ENCODE measurements around the gene MTG2.

The MTG2 gene

GRCh38 chr20:62160876-62161275 is 22.0 kb upstream of the MTG2 start:
- H3K36me3 Mint-ChIP-seq (ENCODE audit: insufficient read depth): peaks cover 54% of the 10 kb centered on the region
- no peak overlapping the region for H3K4me3 Mint-ChIP-seq
- H3K27me3 Mint-ChIP-seq: no peaks in the 10 kb centered on the region
- H3K27ac Mint-ChIP-seq: no peak overlapping the region
- H3K4me1 Mint-ChIP-seq (ENCODE audit: low read depth in 2 of 2): peaks cover 6 to 15% of the 10 kb centered on the region in 2 donors
- DNase-seq (no peak), ATAC-seq (replicated peaks) (no peak)
- no peaks in the 10 kb centered on the region for H3K9me3 Mint-ChIP-seq

GRCh38 chr20:62161347-62161746 is 21.5 kb upstream of the MTG2 start:
- Mint-ChIP-seq H3K27ac (no peak overlapping the region), H3K9me3 (no peaks in the 10 kb centered on the region), H3K27me3 (no peaks in the 10 kb centered on the region), H3K4me3 (no peak overlapping the region), H3K4me1 (ENCODE audit: low read depth in 2 of 2) (peaks cover 5 to 10% of the 10 kb centered on the region in 2 donors), H3K36me3 (ENCODE audit: insufficient read depth) (peaks cover 52% of the 10 kb centered on the region)
- DNase-seq: no peak
- ATAC-seq (replicated peaks): no peak

- peaks cover 5 to 10% of the 10 kb centered on the region in 2 donors for H3K4me1 Mint-ChIP-seq (ENCODE audit: low read depth in 2 of 2)
- peaks cover 48% of the 10 kb centered on the region for H3K36me3 Mint-ChIP-seq (ENCODE audit: insufficient read depth)
- no peak overlapping the region for H3K4me3 Mint-ChIP-seq
- H3K9me3 Mint-ChIP-seq: no peaks in the 10 kb centered on the region
- no peaks in the 10 kb centered on the region for H3K27me3 Mint-ChIP-seq
- DNase-seq (no peak), ATAC-seq (replicated peaks) (no peak)
- H3K27ac Mint-ChIP-seq: no peak overlapping the region
These were observed 19.9 kb upstream of the MTG2 start for GRCh38 chr20:62162765-62163484.

- H3K4me1 Mint-ChIP-seq (ENCODE audit: low read depth in 2 of 2): peaks cover 5 to 9% of the 10 kb centered on the region in 2 donors
- no peak overlapping the region for H3K27ac Mint-ChIP-seq
- H3K4me3 Mint-ChIP-seq: no peak overlapping the region
- DNase-seq: no peak
- no peak for ATAC-seq (replicated peaks)
- H3K27me3 Mint-ChIP-seq: no peaks in the 10 kb centered on the region
- no peaks in the 10 kb centered on the region for H3K9me3 Mint-ChIP-seq
- peaks cover 48% of the 10 kb centered on the region for H3K36me3 Mint-ChIP-seq (ENCODE audit: insufficient read depth)
These were observed 19.4 kb upstream of the MTG2 start for GRCh38 chr20:62163485-62163865.

GRCh38 chr20:62163986-62164762 is 18.7 kb upstream of the MTG2 start:
- no peak overlapping the region for H3K4me3 Mint-ChIP-seq
- no peaks in the 10 kb centered on the region for H3K9me3 Mint-ChIP-seq
- DNase-seq (no peak), ATAC-seq (replicated peaks) (no peak)
- H3K36me3 Mint-ChIP-seq (ENCODE audit: insufficient read depth): peaks cover 43% of the 10 kb centered on the region
- H3K27me3 Mint-ChIP-seq: no peaks in the 10 kb centered on the region
- peaks cover 5 to 7% of the 10 kb centered on the region in 2 donors for H3K4me1 Mint-ChIP-seq (ENCODE audit: low read depth in 2 of 2)
- peak overlapping the region in 1 of 2 donors; percentile 10 for H3K27ac Mint-ChIP-seq

- H3K4me3 Mint-ChIP-seq: no peak overlapping the region
- H3K9me3 Mint-ChIP-seq: no peaks in the 10 kb centered on the region
- no peak for ATAC-seq (replicated peaks)
- peaks cover 41% of the 10 kb centered on the region for H3K36me3 Mint-ChIP-seq (ENCODE audit: insufficient read depth)
- no peaks in the 10 kb centered on the region for H3K27me3 Mint-ChIP-seq
- no peak for DNase-seq
- peak overlapping the region in 1 of 2 donors; percentile 26 for H3K27ac Mint-ChIP-seq
- H3K4me1 Mint-ChIP-seq (ENCODE audit: low read depth in 2 of 2): no peaks in the 10 kb centered on the region
These were observed 17.7 kb upstream of the MTG2 start for GRCh38 chr20:62164879-62165761.

GRCh38 chr20:62165762-62166399 is 16.9 kb upstream of the MTG2 start:
- ATAC-seq (replicated peaks) (no peak), DNase-seq (no peak)
- Mint-ChIP-seq H3K36me3 (ENCODE audit: insufficient read depth) (peaks cover 33% of the 10 kb centered on the region), H3K4me3 (no peak overlapping the region), H3K9me3 (no peaks in the 10 kb centered on the region), H3K4me1 (ENCODE audit: low read depth in 2 of 2) (no peaks in the 10 kb centered on the region), H3K27ac (no peak overlapping the region), H3K27me3 (no peaks in the 10 kb centered on the region)

GRCh38 chr20:62167474-62167873 is 15.4 kb upstream of the MTG2 start:
- ATAC-seq (replicated peaks) (no peak), DNase-seq (no peak)
- Mint-ChIP-seq H3K27me3 (no peaks in the 10 kb centered on the region), H3K36me3 (ENCODE audit: insufficient read depth) (peaks cover 30% of the 10 kb centered on the region), H3K4me1 (ENCODE audit: low read depth in 2 of 2) (no peaks in the 10 kb centered on the region), H3K4me3 (no peak overlapping the region), H3K9me3 (no peaks in the 10 kb centered on the region), H3K27ac (no peak overlapping the region)

GRCh38 chr20:62168061-62168460 is 14.8 kb upstream of the MTG2 start:
- ATAC-seq (replicated peaks) (no peak), DNase-seq (no peak)
- Mint-ChIP-seq H3K4me1 (ENCODE audit: low read depth in 2 of 2) (no peaks in the 10 kb centered on the region), H3K27ac (no peak overlapping the region), H3K27me3 (no peaks in the 10 kb centered on the region), H3K9me3 (no peaks in the 10 kb centered on the region), H3K36me3 (ENCODE audit: insufficient read depth) (peaks cover 26% of the 10 kb centered on the region), H3K4me3 (no peak overlapping the region)

- Mint-ChIP-seq H3K9me3 (no peaks in the 10 kb centered on the region), H3K36me3 (ENCODE audit: insufficient read depth) (peaks cover 22% of the 10 kb centered on the region), H3K27me3 (no peaks in the 10 kb centered on the region), H3K27ac (no peak overlapping the region), H3K4me1 (ENCODE audit: low read depth in 2 of 2) (no peaks in the 10 kb centered on the region), H3K4me3 (no peak overlapping the region)
- DNase-seq (no peak), ATAC-seq (replicated peaks) (no peak)
These were observed 13.9 kb upstream of the MTG2 start for GRCh38 chr20:62168890-62169435.

- H3K36me3 Mint-ChIP-seq (ENCODE audit: insufficient read depth): peaks cover 19% of the 10 kb centered on the region
- no peaks in the 10 kb centered on the region for H3K27me3 Mint-ChIP-seq
- peak overlapping the region in 1 of 2 donors; percentile 65 for H3K27ac Mint-ChIP-seq
- ATAC-seq (replicated peaks) (no peak), DNase-seq (no peak)
- H3K9me3 Mint-ChIP-seq: no peaks in the 10 kb centered on the region
- no peaks in the 10 kb centered on the region for H3K4me1 Mint-ChIP-seq (ENCODE audit: low read depth in 2 of 2)
- no peak overlapping the region for H3K4me3 Mint-ChIP-seq
These were observed 12.3 kb upstream of the MTG2 start for GRCh38 chr20:62170536-62170935.

- ATAC-seq (replicated peaks) (no peak), DNase-seq (no peak)
- no peak overlapping the region for H3K27ac Mint-ChIP-seq
- H3K27me3 Mint-ChIP-seq: no peaks in the 10 kb centered on the region
- H3K4me1 Mint-ChIP-seq (ENCODE audit: low read depth in 2 of 2): no peaks in the 10 kb centered on the region
- H3K36me3 Mint-ChIP-seq (ENCODE audit: insufficient read depth): peaks cover 14% of the 10 kb centered on the region
- H3K9me3 Mint-ChIP-seq: no peaks in the 10 kb centered on the region
- no peak overlapping the region for H3K4me3 Mint-ChIP-seq
These were observed 11.6 kb upstream of the MTG2 start for GRCh38 chr20:62171245-62171644.

- H3K36me3 Mint-ChIP-seq (ENCODE audit: insufficient read depth): peaks cover 12% of the 10 kb centered on the region
- ATAC-seq (replicated peaks): no peak
- no peaks in the 10 kb centered on the region for H3K9me3 Mint-ChIP-seq
- H3K4me1 Mint-ChIP-seq (ENCODE audit: low read depth in 2 of 2): no peaks in the 10 kb centered on the region
- no peaks in the 10 kb centered on the region for H3K27me3 Mint-ChIP-seq
- H3K4me3 Mint-ChIP-seq: no peak overlapping the region
- no peak for DNase-seq
- no peak overlapping the region for H3K27ac Mint-ChIP-seq
These were observed 10.2 kb upstream of the MTG2 start for GRCh38 chr20:62172666-62173065.

All from effector memory CD8-positive, alpha-beta T cell (primary cell).